ENCODE data around the gene RBM46. TPM values are rescaled to one million over a fixed set of nuclear protein-coding genes. Genes with fewer than 3 reads are reported as not detected.

The RBM46 gene, protein sequence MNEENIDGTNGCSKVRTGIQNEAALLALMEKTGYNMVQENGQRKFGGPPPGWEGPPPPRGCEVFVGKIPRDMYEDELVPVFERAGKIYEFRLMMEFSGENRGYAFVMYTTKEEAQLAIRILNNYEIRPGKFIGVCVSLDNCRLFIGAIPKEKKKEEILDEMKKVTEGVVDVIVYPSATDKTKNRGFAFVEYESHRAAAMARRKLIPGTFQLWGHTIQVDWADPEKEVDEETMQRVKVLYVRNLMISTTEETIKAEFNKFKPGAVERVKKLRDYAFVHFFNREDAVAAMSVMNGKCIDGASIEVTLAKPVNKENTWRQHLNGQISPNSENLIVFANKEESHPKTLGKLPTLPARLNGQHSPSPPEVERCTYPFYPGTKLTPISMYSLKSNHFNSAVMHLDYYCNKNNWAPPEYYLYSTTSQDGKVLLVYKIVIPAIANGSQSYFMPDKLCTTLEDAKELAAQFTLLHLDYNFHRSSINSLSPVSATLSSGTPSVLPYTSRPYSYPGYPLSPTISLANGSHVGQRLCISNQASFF
- not detected in 2 replicates for total RNA-seq

DNA sequence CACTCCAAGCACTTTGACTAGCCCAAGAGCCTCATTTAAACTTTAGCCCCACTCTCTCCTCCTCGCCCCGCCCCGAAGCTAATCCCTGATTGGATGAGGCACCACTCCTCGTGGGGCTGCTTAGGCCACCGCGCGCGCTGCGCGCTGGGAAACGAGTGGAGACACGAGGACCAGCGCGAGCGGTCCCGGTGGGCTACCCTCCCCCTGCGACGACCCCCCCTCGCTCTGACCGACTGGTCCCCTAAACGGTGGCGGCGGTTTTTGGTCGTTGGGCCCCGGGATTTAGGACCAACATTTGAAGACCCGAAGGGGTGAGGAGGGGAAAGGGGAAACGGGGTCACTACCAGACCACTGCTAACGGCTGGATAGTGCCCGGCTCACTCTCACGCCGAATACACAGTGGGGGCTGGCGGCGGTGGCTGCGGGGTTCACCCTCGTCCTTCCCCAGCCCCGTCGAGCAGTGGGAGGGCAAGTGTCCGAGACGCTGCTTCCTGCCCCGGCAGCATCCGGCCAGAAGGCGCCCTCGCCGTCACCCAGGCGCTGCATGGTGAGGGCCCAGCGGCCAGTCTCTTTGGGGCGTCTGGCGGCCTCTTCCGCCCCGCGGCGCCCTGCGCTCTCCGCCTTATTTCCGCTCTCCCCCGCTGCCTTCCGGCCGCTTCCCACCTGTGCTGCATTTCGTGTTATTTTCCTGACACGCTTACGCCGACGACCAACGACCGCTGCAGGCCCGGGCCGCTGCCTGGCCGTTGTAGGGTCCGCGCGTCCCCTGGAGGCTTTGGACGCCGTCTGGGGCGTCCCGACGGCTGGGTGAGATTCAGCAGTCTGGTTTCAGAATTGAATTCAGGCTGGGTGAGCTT is at the start of gene RBM46:
Gene RBM46, plus strand, starts transcription at position 147 of the 857 bp plus-strand sequence. CDS start 15,481 bp downstream, outside the sequence.
- no peak for DNase-seq (ENCODE audit: low spot score)
- Mint-ChIP-seq H3K4me3 (no peak within 1 kb of the TSS), H3K27ac (no peak within 1 kb of the TSS), H3K4me1 (ENCODE audit: low read depth) (no peaks in the 10 kb centered on the region), H3K9me3 (no peaks in the 10 kb centered on the region), H3K36me3 (ENCODE audit: low read depth) (no peaks in the 10 kb centered on the region), H3K27me3 (ENCODE audit: insufficient read depth) (peaks cover 6% of the 10 kb centered on the region)
- intact Hi-C loops (cut with micrococcal nuclease) = no loop called here

- DNase-seq (ENCODE audit: low spot score) = no peak
- Mint-ChIP-seq H3K36me3 (ENCODE audit: low read depth) (no peaks in the 10 kb centered on the region), H3K27me3 (ENCODE audit: insufficient read depth) (peaks cover 17% of the 10 kb centered on the region), H3K9me3 (no peaks in the 10 kb centered on the region), H3K4me1 (ENCODE audit: low read depth) (no peaks in the 10 kb centered on the region), H3K27ac (no peak overlapping the region), H3K4me3 (no peak overlapping the region)
- intact Hi-C loops (cut with micrococcal nuclease) = no loop called here
Measured at GRCh38 chr4:154731756-154732155, 49.3 kb upstream of the RBM46 start.

DNA sequence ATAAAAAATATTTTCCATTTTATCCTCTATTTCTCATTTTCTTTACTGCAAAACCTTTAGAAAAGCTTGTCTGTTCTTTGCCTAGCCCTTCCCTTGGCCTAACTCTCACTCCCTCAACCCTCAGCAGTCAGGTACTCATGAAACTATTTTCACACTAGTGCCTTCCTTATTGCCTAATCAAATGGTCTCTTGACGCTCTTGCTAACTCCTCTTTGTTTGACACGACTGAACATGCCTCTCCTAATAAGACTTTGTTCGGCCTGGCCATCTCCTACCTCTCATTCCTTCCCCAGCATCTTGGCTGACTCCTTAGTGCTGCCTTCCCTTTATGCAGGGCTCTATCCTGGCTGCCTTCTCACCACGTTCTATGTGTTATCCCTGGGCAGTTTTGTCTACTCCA is 48.4 kb upstream of the RBM46 start:
- peaks cover 12% of the 10 kb centered on the region for H3K27me3 Mint-ChIP-seq (ENCODE audit: insufficient read depth)
- no peak for DNase-seq (ENCODE audit: low spot score)
- no peak overlapping the region for H3K27ac Mint-ChIP-seq
- H3K4me1 Mint-ChIP-seq (ENCODE audit: low read depth) = no peaks in the 10 kb centered on the region
- H3K36me3 Mint-ChIP-seq (ENCODE audit: low read depth) = no peaks in the 10 kb centered on the region
- no peak overlapping the region for H3K4me3 Mint-ChIP-seq
- intact Hi-C loops (cut with micrococcal nuclease) = no loop called here
- H3K9me3 Mint-ChIP-seq = no peaks in the 10 kb centered on the region

GRCh38 chr4:154736770-154737169 is 44.3 kb upstream of the RBM46 start:
- Mint-ChIP-seq H3K27ac (no peak overlapping the region), H3K4me3 (no peak overlapping the region), H3K36me3 (ENCODE audit: low read depth) (no peaks in the 10 kb centered on the region), H3K9me3 (no peaks in the 10 kb centered on the region), H3K4me1 (ENCODE audit: low read depth) (no peaks in the 10 kb centered on the region), H3K27me3 (ENCODE audit: insufficient read depth) (peaks cover 30% of the 10 kb centered on the region)
- intact Hi-C loops (cut with micrococcal nuclease) = no loop called here
- no peak for DNase-seq (ENCODE audit: low spot score)

GRCh38 chr4:154738426-154738825 is 42.6 kb upstream of the RBM46 start:
- no peaks in the 10 kb centered on the region for H3K36me3 Mint-ChIP-seq (ENCODE audit: low read depth)

DNA sequence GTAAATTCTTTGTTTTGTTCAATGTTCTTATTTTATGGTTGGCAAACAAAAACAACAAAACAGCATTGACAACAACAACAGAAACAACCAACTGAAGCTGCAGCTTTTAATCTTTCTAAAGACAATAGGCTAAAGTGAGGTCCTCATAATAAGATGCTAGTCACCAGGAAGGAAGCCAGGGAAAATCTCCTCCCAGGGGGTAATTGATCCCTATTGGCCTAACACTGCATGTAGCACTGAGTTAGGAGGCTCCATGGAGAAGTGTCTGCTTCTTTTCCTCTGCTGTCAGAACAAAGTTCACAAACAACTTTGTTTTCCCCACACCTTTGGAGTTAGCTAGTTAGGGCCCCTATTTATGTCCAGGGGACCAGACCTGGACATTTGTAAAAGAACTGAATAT is 42.0 kb upstream of the RBM46 start:
- H3K27me3 Mint-ChIP-seq (ENCODE audit: insufficient read depth) = peaks cover 46% of the 10 kb centered on the region

More at GRCh38 chr4:154738426-154738825, 42.6 kb upstream of the RBM46 start:
- peaks cover 41% of the 10 kb centered on the region for H3K27me3 Mint-ChIP-seq (ENCODE audit: insufficient read depth)
- H3K4me3 Mint-ChIP-seq = no peak overlapping the region
- intact Hi-C loops (cut with micrococcal nuclease) = no loop called here
- peaks cover 5% of the 10 kb centered on the region for H3K4me1 Mint-ChIP-seq (ENCODE audit: low read depth)
- no peak for DNase-seq (ENCODE audit: low spot score)
- H3K9me3 Mint-ChIP-seq = no peaks in the 10 kb centered on the region
- H3K27ac Mint-ChIP-seq = no peak overlapping the region

GRCh38 chr4:154740462-154740861 is 40.6 kb upstream of the RBM46 start:
- peaks cover 12% of the 10 kb centered on the region for H3K4me1 Mint-ChIP-seq (ENCODE audit: low read depth)
- H3K36me3 Mint-ChIP-seq (ENCODE audit: low read depth) = no peaks in the 10 kb centered on the region
- H3K27me3 Mint-ChIP-seq (ENCODE audit: insufficient read depth) = peaks cover 53% of the 10 kb centered on the region
- DNase-seq (ENCODE audit: low spot score) = no peak
- H3K4me3 Mint-ChIP-seq = no peak overlapping the region
- intact Hi-C loops (cut with micrococcal nuclease) = loop anchor here (5.0 to 10.0 kb wide), 4 partner anchors 186 to 948 kb away; partner anchors contain the start of genes DCHS2, GUCY1A1 and PLRG1
- no peak overlapping the region for H3K27ac Mint-ChIP-seq
- no peaks in the 10 kb centered on the region for H3K9me3 Mint-ChIP-seq

More for the DNA sequence above, 42.0 kb upstream of the RBM46 start:
- Mint-ChIP-seq H3K4me1 (ENCODE audit: low read depth) (peaks cover 9% of the 10 kb centered on the region), H3K4me3 (no peak overlapping the region), H3K27ac (no peak overlapping the region), H3K36me3 (ENCODE audit: low read depth) (no peaks in the 10 kb centered on the region), H3K9me3 (no peaks in the 10 kb centered on the region)
- intact Hi-C loops (cut with micrococcal nuclease) = no loop called here
- no peak for DNase-seq (ENCODE audit: low spot score)

- intact Hi-C loops (cut with micrococcal nuclease) = loop anchor here (5.0 to 10.0 kb wide), 4 partner anchors 186 to 949 kb away; partner anchors contain the start of genes DCHS2, GUCY1A1 and PLRG1
- H3K4me3 Mint-ChIP-seq = no peak overlapping the region
- peaks cover 53% of the 10 kb centered on the region for H3K27me3 Mint-ChIP-seq (ENCODE audit: insufficient read depth)
- no peak for DNase-seq (ENCODE audit: low spot score)
- H3K4me1 Mint-ChIP-seq (ENCODE audit: low read depth) = peaks cover 12% of the 10 kb centered on the region
- H3K36me3 Mint-ChIP-seq (ENCODE audit: low read depth) = no peaks in the 10 kb centered on the region
- no peak overlapping the region for H3K27ac Mint-ChIP-seq
- H3K9me3 Mint-ChIP-seq = no peaks in the 10 kb centered on the region
Measured at GRCh38 chr4:154741131-154741665, 39.9 kb upstream of the RBM46 start.

DNA sequence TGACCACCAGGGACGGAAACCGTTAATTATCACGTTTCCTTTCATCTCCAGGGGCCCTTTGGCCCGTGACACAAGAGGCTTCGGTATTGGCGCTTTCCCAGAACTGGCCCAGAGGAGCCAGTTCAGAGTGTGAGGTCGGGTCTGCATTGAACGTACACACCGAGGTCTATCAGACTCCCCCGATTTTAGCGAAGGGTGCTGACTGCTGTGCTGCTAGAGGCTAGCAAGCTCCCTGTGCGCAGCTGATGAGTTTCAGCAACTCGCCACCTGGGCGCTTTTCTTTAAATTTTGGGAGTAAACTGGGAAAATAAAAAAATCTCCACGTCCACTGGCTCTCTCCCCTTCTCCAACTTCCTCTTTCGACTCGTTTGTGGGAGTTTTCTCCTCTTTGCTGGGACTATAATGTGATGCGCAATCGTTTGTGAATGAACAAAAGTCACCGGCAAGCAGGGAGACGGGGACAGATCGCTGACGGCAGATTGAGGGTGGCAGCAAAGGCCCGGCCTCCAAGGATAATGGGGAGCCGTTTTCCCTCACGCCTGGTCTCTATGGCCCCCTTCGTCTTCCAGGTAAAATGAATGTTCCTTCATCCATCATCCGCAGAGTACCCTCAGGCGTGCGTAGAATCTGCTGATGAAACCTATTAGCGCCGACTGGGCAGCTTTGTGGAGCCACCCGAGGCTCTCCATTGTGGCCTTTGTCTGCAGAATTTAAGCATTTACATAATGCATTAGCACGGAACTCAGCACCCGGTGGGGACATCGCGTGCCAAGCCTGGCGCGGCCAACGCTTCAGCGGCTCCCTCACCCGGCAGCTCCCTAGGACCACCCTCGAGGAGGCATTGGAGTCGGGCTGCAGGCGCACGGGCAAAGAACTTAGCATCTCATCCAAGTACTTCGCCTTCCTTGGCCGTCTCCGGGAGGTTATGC is 38.9 kb upstream of the RBM46 start:
- H3K4me3 Mint-ChIP-seq = no peak overlapping the region
- DNase-seq (ENCODE audit: low spot score) = no peak
- peaks cover 12% of the 10 kb centered on the region for H3K4me1 Mint-ChIP-seq (ENCODE audit: low read depth)
- no peaks in the 10 kb centered on the region for H3K36me3 Mint-ChIP-seq (ENCODE audit: low read depth)
- no peak overlapping the region for H3K27ac Mint-ChIP-seq
- intact Hi-C loops (cut with micrococcal nuclease) = loop anchor here (5.0 to 10.0 kb wide), 4 partner anchors 187 to 950 kb away; partner anchors contain the start of genes DCHS2, GUCY1A1 and PLRG1
- H3K9me3 Mint-ChIP-seq = no peaks in the 10 kb centered on the region
- peaks cover 61% of the 10 kb centered on the region for H3K27me3 Mint-ChIP-seq (ENCODE audit: insufficient read depth)

- Mint-ChIP-seq H3K36me3 (ENCODE audit: low read depth) (no peaks in the 10 kb centered on the region), H3K9me3 (no peaks in the 10 kb centered on the region), H3K4me3 (peak within 1 kb of the TSS; percentile 85), H3K4me1 (ENCODE audit: low read depth) (peaks cover 12% of the 10 kb centered on the region), H3K27me3 (ENCODE audit: insufficient read depth) (peaks cover 63% of the 10 kb centered on the region), H3K27ac (no peak within 1 kb of the TSS)
- intact Hi-C loops (cut with micrococcal nuclease) = loop anchor here (1.0 to 10.0 kb wide), 5 partner anchors 189 to 952 kb away; partner anchors contain the start of genes DCHS2, GUCY1A1, MAP9 and PLRG1
- peak; percentile 45 for DNase-seq (ENCODE audit: low spot score)
Measured at GRCh38 chr4:154743683-154744340, 37.3 kb upstream of the RBM46 start, which contains the start of gene LRAT. Gene LRAT (plus strand): TSS chr4:154744000. CDS start chr4:154744327, 327 bp downstream.

- Mint-ChIP-seq H3K4me1 (ENCODE audit: low read depth) (peaks cover 12% of the 10 kb centered on the region), H3K27ac (no peak overlapping the region), H3K9me3 (no peaks in the 10 kb centered on the region), H3K4me3 (peak overlapping the region; percentile 85), H3K36me3 (ENCODE audit: low read depth) (no peaks in the 10 kb centered on the region), H3K27me3 (ENCODE audit: insufficient read depth) (peaks cover 63% of the 10 kb centered on the region)
- intact Hi-C loops (cut with micrococcal nuclease) = loop anchor here (5.0 to 10.0 kb wide), 4 partner anchors 190 to 952 kb away; partner anchors contain the start of genes DCHS2, GUCY1A1 and PLRG1
- DNase-seq (ENCODE audit: low spot score) = no peak
Measured at GRCh38 chr4:154744341-154744926, 36.6 kb upstream of the RBM46 start.
